ENCODE results near the gene F10.

F10 gene

DNA sequence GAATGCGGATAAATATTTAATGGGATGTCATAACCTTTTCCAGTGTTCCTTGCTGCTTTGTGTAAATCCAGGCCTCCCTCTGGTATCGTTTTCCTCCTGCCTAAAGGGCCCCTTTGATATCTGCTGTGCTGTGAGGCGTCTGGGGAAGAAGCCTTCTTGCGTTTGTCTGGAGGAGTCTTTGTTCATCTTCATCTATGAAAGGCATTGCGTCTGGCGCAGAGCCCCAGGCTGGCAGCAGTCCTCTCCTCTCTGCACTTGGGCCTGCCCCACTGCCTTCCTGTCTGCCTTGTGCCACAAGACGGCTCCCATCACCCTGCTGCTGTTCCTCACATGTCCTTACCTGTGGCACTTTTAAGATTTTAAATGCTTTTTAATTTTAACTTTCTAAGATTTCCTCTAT lies 45.6 kb downstream of the F10 start:
- TF ChIP-seq, protein P1, sequence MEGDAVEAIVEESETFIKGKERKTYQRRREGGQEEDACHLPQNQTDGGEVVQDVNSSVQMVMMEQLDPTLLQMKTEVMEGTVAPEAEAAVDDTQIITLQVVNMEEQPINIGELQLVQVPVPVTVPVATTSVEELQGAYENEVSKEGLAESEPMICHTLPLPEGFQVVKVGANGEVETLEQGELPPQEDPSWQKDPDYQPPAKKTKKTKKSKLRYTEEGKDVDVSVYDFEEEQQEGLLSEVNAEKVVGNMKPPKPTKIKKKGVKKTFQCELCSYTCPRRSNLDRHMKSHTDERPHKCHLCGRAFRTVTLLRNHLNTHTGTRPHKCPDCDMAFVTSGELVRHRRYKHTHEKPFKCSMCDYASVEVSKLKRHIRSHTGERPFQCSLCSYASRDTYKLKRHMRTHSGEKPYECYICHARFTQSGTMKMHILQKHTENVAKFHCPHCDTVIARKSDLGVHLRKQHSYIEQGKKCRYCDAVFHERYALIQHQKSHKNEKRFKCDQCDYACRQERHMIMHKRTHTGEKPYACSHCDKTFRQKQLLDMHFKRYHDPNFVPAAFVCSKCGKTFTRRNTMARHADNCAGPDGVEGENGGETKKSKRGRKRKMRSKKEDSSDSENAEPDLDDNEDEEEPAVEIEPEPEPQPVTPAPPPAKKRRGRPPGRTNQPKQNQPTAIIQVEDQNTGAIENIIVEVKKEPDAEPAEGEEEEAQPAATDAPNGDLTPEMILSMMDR (IDR thresholded peaks at IDR 0.05; ENCODE audit: low read depth, low read length, missing control alignments): no peak
- DNase-seq (ENCODE audit: extremely low read depth, low read depth): no peak
- H3K4me3 ChIP-seq (replicated peaks; ENCODE audit: low read depth, low read length): no peak overlapping the region

DNA sequence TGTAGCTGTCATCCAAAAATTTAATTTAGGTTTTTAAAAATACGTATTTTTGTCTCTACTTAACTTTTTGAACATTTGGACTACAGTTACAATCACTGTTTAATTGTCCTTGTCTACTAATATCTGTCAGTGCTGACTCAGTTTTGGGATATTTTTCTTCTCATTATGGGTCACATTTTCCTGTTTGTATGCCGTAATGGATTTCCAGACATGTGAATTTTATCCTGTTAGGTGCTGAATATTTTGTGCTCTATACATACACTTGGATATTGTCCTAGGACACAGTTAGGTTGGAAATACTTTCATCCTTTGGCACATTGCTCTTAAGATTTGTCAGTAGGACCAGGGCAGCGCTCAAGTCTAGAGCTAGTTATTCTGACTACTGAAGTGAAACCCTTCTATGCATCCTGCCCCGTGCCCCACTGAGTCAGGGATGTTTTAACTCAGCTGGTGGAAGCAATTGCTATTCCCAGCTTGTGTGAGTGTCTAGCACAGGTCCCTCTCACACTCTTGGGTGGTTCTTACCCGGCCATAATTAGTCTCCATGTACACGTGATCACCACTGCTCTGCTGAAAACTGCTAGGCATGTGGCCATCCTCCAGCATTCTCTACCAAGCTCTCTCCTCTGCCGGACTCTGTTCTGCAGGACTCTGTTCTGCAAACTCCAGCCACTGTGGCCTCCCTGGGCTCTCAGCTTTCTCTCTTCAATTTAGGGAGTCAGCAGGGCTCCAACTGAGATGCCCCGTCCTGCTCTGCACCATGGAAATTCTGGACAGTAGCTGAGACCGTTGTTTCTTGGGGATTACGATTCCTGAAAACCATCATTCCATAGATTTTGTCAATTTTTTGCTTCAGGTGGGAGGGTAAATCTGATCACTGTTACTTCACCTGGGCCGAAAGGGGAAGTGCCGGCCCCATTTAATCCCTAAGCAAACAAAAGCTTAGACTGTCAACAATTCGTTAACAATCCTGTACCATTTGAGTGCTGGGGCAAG lies 47.0 kb downstream of the F10 start:
- TF ChIP-seq, protein P1 (IDR thresholded peaks at IDR 0.05; ENCODE audit: low read depth, low read length, missing control alignments): no peak
- no peak overlapping the region for H3K4me3 ChIP-seq (replicated peaks; ENCODE audit: low read depth, low read length)
- DNase-seq (ENCODE audit: extremely low read depth, low read depth): no peak

DNA sequence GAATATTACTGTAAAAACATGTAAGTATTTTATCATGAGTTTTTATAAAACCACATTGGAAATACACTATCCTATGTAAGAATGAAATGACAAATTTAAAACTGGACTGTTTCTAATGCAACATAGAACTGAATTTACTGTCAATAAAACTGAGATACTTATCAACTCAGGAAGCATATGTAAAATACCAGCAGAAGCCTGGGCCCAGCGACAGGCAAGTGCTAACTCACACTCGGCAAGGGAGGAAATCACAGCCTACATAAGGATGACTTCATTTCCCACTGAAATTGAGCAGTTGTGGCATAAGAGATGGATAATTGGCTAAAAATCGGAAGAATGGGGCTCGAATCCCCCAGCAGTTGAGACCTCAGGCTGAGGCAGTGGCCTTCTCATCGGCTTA lies 47.9 kb downstream of the F10 start:
- no peak for DNase-seq (ENCODE audit: extremely low read depth, low read depth)

DNA sequence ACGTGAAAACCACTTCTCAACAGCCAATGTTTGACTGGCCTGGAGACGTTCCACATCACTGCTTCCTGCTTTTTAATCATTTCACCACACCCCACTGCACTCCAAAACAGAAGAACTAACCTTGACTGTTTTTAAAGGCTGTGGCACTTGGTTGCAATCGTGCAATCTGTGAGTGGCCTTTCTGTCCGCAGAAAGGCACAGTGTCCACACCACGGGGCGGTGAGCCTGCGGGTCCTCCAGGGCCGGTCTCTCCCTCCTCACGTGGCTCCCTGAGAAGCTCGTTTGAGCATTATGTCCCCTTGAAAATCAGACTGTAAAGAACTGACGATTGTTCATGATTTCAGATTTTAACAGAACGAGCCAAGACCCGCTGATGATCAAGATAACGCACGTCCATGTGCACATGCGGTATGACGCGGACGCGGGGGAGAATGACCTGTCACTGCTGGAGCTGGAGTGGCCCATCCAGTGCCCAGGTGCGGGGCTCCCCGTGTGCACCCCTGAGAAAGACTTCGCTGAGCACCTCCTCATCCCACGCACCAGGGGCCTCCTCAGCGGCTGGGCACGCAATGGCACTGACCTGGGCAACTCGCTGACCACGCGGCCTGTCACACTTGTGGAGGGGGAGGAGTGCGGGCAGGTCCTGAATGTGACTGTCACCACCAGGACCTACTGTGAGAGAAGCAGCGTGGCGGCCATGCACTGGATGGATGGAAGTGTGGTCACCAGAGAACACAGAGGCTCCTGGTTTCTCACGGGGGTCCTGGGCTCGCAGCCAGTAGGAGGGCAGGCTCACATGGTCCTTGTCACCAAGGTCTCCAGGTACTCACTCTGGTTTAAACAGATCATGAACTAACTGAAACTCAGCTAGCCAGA lies 48.9 kb downstream of the F10 start:
- TF ChIP-seq, protein P1 (IDR thresholded peaks at IDR 0.05; ENCODE audit: low read depth, low read length, missing control alignments): no peak

More for the DNA sequence above, 47.9 kb downstream of the F10 start:
- H3K4me3 ChIP-seq (replicated peaks; ENCODE audit: low read depth, low read length): no peak overlapping the region
- TF ChIP-seq, protein P1 (IDR thresholded peaks at IDR 0.05; ENCODE audit: low read depth, low read length, missing control alignments): no peak

DNA sequence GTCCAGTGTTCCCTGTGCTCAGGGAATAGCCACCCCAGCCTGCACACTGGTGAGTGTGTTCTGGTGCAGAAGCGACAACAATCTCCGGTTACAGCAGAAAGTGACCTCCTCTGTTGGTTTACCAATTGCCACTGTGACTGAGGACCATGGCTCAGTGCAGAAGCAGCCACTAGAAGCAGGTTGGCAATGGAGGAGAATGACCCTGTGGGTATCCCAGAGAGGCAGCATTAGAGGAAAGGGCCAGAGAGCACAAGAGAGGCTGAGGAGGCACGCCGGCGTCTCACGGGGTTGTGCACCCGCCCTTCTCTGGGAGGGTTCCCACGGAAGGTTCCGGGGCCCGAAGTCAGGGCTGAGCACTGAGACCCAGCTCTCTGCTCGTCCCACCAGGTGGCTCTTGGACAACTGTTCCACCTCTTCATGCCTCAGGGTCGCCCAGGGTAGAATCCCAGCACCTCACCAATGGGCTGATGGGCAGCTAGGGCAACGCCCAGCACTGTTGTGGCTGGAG lies 49.9 kb downstream of the F10 start:
- DNase-seq (ENCODE audit: extremely low read depth, low read depth): no peak
- TF ChIP-seq, protein P1 (IDR thresholded peaks at IDR 0.05; ENCODE audit: low read depth, low read length, missing control alignments): no peak
- H3K4me3 ChIP-seq (replicated peaks; ENCODE audit: low read depth, low read length): no peak overlapping the region

More for the DNA sequence above, 48.9 kb downstream of the F10 start:
- no peak for DNase-seq (ENCODE audit: extremely low read depth, low read depth)
- no peak overlapping the region for H3K4me3 ChIP-seq (replicated peaks; ENCODE audit: low read depth, low read length)

DNA sequence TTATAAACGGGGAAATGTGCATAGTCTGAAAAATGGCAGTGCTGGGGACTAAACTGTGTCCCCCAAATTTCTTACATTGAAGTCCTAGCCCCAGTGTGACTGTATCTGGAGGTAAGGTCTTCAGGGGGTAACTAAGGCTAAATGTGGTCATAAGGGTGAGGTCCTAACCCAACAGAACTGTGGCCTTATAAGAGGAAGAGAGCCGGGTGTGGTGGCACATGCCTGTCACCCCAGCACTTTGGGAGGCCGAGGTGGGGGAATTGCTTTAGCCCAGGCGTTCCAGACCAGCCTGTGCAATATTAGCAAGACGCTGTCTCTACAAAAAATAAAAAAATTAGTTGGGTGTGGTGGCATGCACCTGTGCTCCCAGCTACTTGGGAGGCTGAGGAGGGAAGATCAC lies 53.7 kb downstream of the F10 start:
- TF ChIP-seq, protein P1 (IDR thresholded peaks at IDR 0.05; ENCODE audit: low read depth, low read length, missing control alignments): no peak
- DNase-seq (ENCODE audit: extremely low read depth, low read depth): no peak

More for the DNA sequence above, 53.7 kb downstream of the F10 start:
- no peak overlapping the region for H3K4me3 ChIP-seq (replicated peaks; ENCODE audit: low read depth, low read length)

Data from HFF-Myc (cell line).